AG04449 (cell line): ENCODE results near the gene PLCH2.

Source experiments
- CTCF ChIA-PET: fragments of 350-600 bp; formaldehyde crosslinking; extraction: SDS; loops from one replicate; lab custom pipeline; 2021; ENCODE audit warnings: antibody characterized with exemption; lab: Yijun Ruan, JAX
- POLR2A ChIA-PET: fragments of 400-600, 350-600 bp; formaldehyde crosslinking; extraction: SDS; loops from one replicate; lab custom pipeline; 2020; ENCODE audit warnings: antibody characterized with exemption, inconsistent platforms; lab: Yijun Ruan, JAX
- DNase-seq: peaks from one replicate; pipeline ENCODE4 v3.0.0-alpha.2; 2010; ENCODE audit warnings: low read depth, low spot score
- H3K4me3 ChIP-seq: 2 replicates; pipeline ENCODE4 v1.5.1; 2011; ENCODE audit warnings: low read depth, mild to moderate bottlenecking, control low read depth, low read length
- TF ChIP-seq, protein P1 (sequence below): IDR thresholded peaks from one replicate; pipeline ENCODE4 v1.5.1; 2011; ENCODE audit warnings: mild to moderate bottlenecking, moderate library complexity, low read length, control low read depth, inconsistent platforms; ENCODE audit not compliant: insufficient read depth; ENCODE audit errors: missing control alignments

Gene PLCH2

DNA sequence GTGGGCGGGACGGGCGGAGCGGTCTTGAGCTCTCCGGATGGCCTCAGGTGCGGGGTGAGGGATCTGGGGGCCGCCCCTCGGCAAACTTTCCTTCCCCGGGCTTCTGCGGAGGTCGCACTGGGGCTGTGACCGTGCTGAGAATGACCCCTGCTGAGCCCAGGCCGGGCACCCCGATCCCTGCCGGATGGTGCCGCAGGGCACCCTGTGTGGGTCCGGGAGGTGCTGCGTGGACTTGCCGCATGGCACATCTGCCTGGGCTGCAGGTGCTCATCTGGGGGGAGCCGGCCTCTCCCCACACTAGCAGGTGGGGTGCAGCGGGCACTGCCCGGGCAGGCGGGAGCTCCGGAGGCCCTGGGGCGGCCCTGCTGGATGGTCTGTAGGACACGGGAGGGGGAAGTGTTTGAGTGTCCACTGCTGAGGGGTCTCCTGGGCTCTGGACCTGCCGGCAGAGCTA lies 31.9 kb upstream of the PLCH2 start:
- H3K4me3 ChIP-seq = peak overlapping the region; percentile 18; the same call in 1 of the 2 replicates
- no peak for DNase-seq
- TF ChIP-seq, protein P1, sequence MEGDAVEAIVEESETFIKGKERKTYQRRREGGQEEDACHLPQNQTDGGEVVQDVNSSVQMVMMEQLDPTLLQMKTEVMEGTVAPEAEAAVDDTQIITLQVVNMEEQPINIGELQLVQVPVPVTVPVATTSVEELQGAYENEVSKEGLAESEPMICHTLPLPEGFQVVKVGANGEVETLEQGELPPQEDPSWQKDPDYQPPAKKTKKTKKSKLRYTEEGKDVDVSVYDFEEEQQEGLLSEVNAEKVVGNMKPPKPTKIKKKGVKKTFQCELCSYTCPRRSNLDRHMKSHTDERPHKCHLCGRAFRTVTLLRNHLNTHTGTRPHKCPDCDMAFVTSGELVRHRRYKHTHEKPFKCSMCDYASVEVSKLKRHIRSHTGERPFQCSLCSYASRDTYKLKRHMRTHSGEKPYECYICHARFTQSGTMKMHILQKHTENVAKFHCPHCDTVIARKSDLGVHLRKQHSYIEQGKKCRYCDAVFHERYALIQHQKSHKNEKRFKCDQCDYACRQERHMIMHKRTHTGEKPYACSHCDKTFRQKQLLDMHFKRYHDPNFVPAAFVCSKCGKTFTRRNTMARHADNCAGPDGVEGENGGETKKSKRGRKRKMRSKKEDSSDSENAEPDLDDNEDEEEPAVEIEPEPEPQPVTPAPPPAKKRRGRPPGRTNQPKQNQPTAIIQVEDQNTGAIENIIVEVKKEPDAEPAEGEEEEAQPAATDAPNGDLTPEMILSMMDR = no peak
- POLR2A ChIA-PET = no interaction called here
- CTCF ChIA-PET = interaction anchor here (1.0 to 1.7 kb wide), 3 partner anchors 21 to 104 kb away, joined by 3 to 5 read pairs (median 5); partner anchors contain the start of gene PANK4

GRCh38 chr1:2445162-2445822 lies 30.8 kb upstream of the PLCH2 start:
- CTCF ChIA-PET = interaction anchor here (0.8 to 1.2 kb wide), 2 partner anchors 11 to 102 kb away, joined by 3 read pairs; no protein-coding TSS in a partner anchor
- no peak for DNase-seq
- TF ChIP-seq, protein P1 = no peak
- H3K4me3 ChIP-seq = no peak overlapping the region
- POLR2A ChIA-PET = no interaction called here

- CTCF ChIA-PET = interaction anchor here (0.8 to 1.7 kb wide), 3 partner anchors 11 to 101 kb away, joined by 3 to 4 read pairs (median 3); no protein-coding TSS in a partner anchor
- TF ChIP-seq, protein P1 = no peak
- POLR2A ChIA-PET = no interaction called here
- no peak for DNase-seq
- no peak overlapping the region for H3K4me3 ChIP-seq
Measured at GRCh38 chr1:2445823-2446215, 30.3 kb upstream of the PLCH2 start.

DNA sequence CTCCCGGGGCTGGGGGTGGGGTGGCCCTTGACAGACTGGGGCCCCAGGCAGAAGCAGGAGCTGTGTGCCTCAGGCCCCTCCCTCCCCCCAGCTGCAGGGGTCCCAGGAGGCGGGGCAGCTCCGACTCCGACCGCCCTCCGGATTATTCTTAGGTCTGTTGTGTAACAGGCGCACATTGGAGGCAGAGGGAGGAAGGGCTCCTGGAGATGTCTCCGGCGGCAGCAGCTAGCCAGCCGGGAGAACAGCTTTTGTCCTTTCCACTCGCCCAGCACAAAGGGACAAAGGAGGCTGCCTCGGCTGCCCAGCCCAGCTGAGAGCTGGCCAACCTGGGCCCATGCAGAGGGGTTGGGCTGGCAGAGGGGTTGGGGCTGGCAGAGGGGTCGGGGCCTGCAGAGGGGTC lies 29.7 kb upstream of the PLCH2 start:
- ChIA-PET CTCF (interaction anchor here (1.2 to 1.7 kb wide), 3 partner anchors 32 to 102 kb away, joined by 3 to 4 read pairs (median 3); no protein-coding TSS in a partner anchor), POLR2A (no interaction called here)

GRCh38 chr1:2446861-2447260 lies 29.2 kb upstream of the PLCH2 start:
- CTCF ChIA-PET = interaction anchor here (1.3 to 1.7 kb wide), 2 partner anchors 32 to 102 kb away, joined by 3 to 4 read pairs; no protein-coding TSS in a partner anchor

More for the DNA sequence above, 29.7 kb upstream of the PLCH2 start:
- no peak overlapping the region for H3K4me3 ChIP-seq
- no peak for DNase-seq
- TF ChIP-seq, protein P1 = no peak

More at GRCh38 chr1:2446861-2447260, 29.2 kb upstream of the PLCH2 start:
- TF ChIP-seq, protein P1 = no peak
- POLR2A ChIA-PET = no interaction called here
- no peak for DNase-seq
- no peak overlapping the region for H3K4me3 ChIP-seq
